ENCODE data around the gene IARS2. TPM values are rescaled to one million over a fixed set of nuclear protein-coding genes. Genes with fewer than 3 reads are reported as not detected.
"Not testable (repeated sequence)": the region's sequence is repeated elsewhere in the genome, so short reads cannot be mapped to it uniquely, and the experiment has no call there.

IARS2 gene
- total RNA-seq, 1 experiment from 2014 or later = 147 TPM

GRCh38 chr1:220099826-220100225 is 5.9 kb downstream of the IARS2 start:
- in situ Hi-C loops (cut with HindIII; ENCODE audit: low sequenced_read_pairs) = no loop called here

GRCh38 chr1:220110473-220110872 is 16.5 kb downstream of the IARS2 start:
- DNase-seq (ENCODE audit: low spot score); in situ Hi-C loops (cut with HindIII; ENCODE audit: low sequenced_read_pairs): not testable (repeated sequence)

More at GRCh38 chr1:220099826-220100225, 5.9 kb downstream of the IARS2 start:
- DNase-seq (ENCODE audit: low spot score) = no peak

- in situ Hi-C loops (cut with HindIII; ENCODE audit: low sequenced_read_pairs); DNase-seq (ENCODE audit: low spot score): not testable (repeated sequence)
These were observed 18.7 kb downstream of the IARS2 start for GRCh38 chr1:220112600-220112999.

- in situ Hi-C loops (cut with HindIII; ENCODE audit: low sequenced_read_pairs) = no loop called here
- no peak for DNase-seq (ENCODE audit: low spot score)
These were observed 19.3 kb downstream of the IARS2 start for GRCh38 chr1:220113136-220113695.

- in situ Hi-C loops (cut with HindIII; ENCODE audit: low sequenced_read_pairs) = no loop called here
- no peak for DNase-seq (ENCODE audit: low spot score)
These were observed 25.1 kb downstream of the IARS2 start for GRCh38 chr1:220119043-220119512.

GRCh38 chr1:220121791-220122530 is 28.0 kb downstream of the IARS2 start:
- in situ Hi-C loops (cut with HindIII; ENCODE audit: low sequenced_read_pairs) = no loop called here
- DNase-seq (ENCODE audit: low spot score) = no peak

GRCh38 chr1:220123066-220123465 is 29.1 kb downstream of the IARS2 start:
- DNase-seq (ENCODE audit: low spot score) = no peak
- in situ Hi-C loops (cut with HindIII; ENCODE audit: low sequenced_read_pairs) = no loop called here

GRCh38 chr1:220123889-220124288 is 30.0 kb downstream of the IARS2 start:
- DNase-seq (ENCODE audit: low spot score) = no peak
- in situ Hi-C loops (cut with HindIII; ENCODE audit: low sequenced_read_pairs) = no loop called here

- in situ Hi-C loops (cut with HindIII; ENCODE audit: low sequenced_read_pairs) = no loop called here
- no peak for DNase-seq (ENCODE audit: low spot score)
These were observed 30.6 kb downstream of the IARS2 start for GRCh38 chr1:220124542-220124941.

GRCh38 chr1:220127076-220127475 is 33.1 kb downstream of the IARS2 start:
- in situ Hi-C loops (cut with HindIII; ENCODE audit: low sequenced_read_pairs) = no loop called here
- DNase-seq (ENCODE audit: low spot score) = no peak

GRCh38 chr1:220129479-220130210 is 35.7 kb downstream of the IARS2 start:
- in situ Hi-C loops (cut with HindIII; ENCODE audit: low sequenced_read_pairs) = no loop called here
- no peak for DNase-seq (ENCODE audit: low spot score)

GRCh38 chr1:220135755-220136154 is 41.8 kb downstream of the IARS2 start:
- in situ Hi-C loops (cut with HindIII; ENCODE audit: low sequenced_read_pairs) = no loop called here
- DNase-seq (ENCODE audit: low spot score) = no peak

GRCh38 chr1:220137019-220137786 is 43.3 kb downstream of the IARS2 start:
- no peak for DNase-seq (ENCODE audit: low spot score)
- in situ Hi-C loops (cut with HindIII; ENCODE audit: low sequenced_read_pairs) = no loop called here

GRCh38 chr1:220139966-220140365 is 46.0 kb downstream of the IARS2 start:
- in situ Hi-C loops (cut with HindIII; ENCODE audit: low sequenced_read_pairs) = no loop called here
- DNase-seq (ENCODE audit: low spot score) = no peak

GRCh38 chr1:220144051-220144450 is 50.1 kb downstream of the IARS2 start:
- DNase-seq (ENCODE audit: low spot score) = peak; percentile 62
- in situ Hi-C loops (cut with HindIII; ENCODE audit: low sequenced_read_pairs) = no loop called here

GRCh38 chr1:220149742-220150141 is 55.8 kb downstream of the IARS2 start:
- in situ Hi-C loops (cut with HindIII; ENCODE audit: low sequenced_read_pairs) = no loop called here

GRCh38 chr1:220151454-220151853 is 57.5 kb downstream of the IARS2 start:
- in situ Hi-C loops (cut with HindIII; ENCODE audit: low sequenced_read_pairs) = no loop called here
- DNase-seq (ENCODE audit: low spot score) = peak; percentile 21

More at GRCh38 chr1:220149742-220150141, 55.8 kb downstream of the IARS2 start:
- DNase-seq (ENCODE audit: low spot score) = no peak

- in situ Hi-C loops (cut with HindIII; ENCODE audit: low sequenced_read_pairs) = no loop called here
- DNase-seq (ENCODE audit: low spot score) = no peak
These were observed 59.2 kb downstream of the IARS2 start for GRCh38 chr1:220153147-220153546.

- no peak for DNase-seq (ENCODE audit: low spot score)
- in situ Hi-C loops (cut with HindIII; ENCODE audit: low sequenced_read_pairs) = no loop called here
These were observed 62.8 kb downstream of the IARS2 start for GRCh38 chr1:220156620-220157146.
